ELF-1 (cell line): Measurements from ENCODE around the gene GNAZ.
"Not testable (repeated sequence)": the region's sequence is repeated elsewhere in the genome, so short reads cannot be mapped to it uniquely, and the experiment has no call there.

ENCODE experiments used
- DNase-seq: peaks from one replicate; pipeline ENCODE4 v3.0.0-alpha.2; 2016; ENCODE audit warnings: low read depth, low spot score

GNAZ gene

GRCh38 chr22:23070418-23071229 lies at the start of gene GNAZ:
GNAZ (plus strand) TSS chr22:23070519; CDS start chr22:23095696, 25,177 bp downstream.
- DNase-seq, result peak; percentile 25

GRCh38 chr22:23020659-23021293 lies 49.5 kb upstream of the GNAZ start:
- DNase-seq, result no peak

- DNase-seq, result not testable (repeated sequence)
These were observed 48.5 kb upstream of the GNAZ start for GRCh38 chr22:23021660-23022353.

- DNase-seq, result peak; percentile 21
These were observed 47.0 kb upstream of the GNAZ start for GRCh38 chr22:23023294-23023693.

- no peak for DNase-seq
These were observed 43.5 kb upstream of the GNAZ start for GRCh38 chr22:23026777-23027176.

GRCh38 chr22:23027849-23028248 lies 42.5 kb upstream of the GNAZ start:
- not testable (repeated sequence) for DNase-seq

- peak; percentile 75 for DNase-seq
These were observed 40.6 kb upstream of the GNAZ start for GRCh38 chr22:23029521-23030228.

GRCh38 chr22:23031381-23031780 lies 38.9 kb upstream of the GNAZ start:
- no peak for DNase-seq

GRCh38 chr22:23031786-23032185 lies 38.5 kb upstream of the GNAZ start:
- DNase-seq, result no peak

GRCh38 chr22:23032658-23033057 lies 37.7 kb upstream of the GNAZ start:
- no peak for DNase-seq

GRCh38 chr22:23033116-23033905 lies 37.0 kb upstream of the GNAZ start:
- no peak for DNase-seq

- DNase-seq, result no peak
These were observed 35.4 kb upstream of the GNAZ start for GRCh38 chr22:23034621-23035556.

GRCh38 chr22:23035557-23036277 lies 34.6 kb upstream of the GNAZ start:
- DNase-seq, result no peak

- DNase-seq, result no peak
These were observed 33.5 kb upstream of the GNAZ start for GRCh38 chr22:23036684-23037428.

GRCh38 chr22:23037429-23038333 lies 32.6 kb upstream of the GNAZ start:
- no peak for DNase-seq

GRCh38 chr22:23038334-23038642 lies 32.0 kb upstream of the GNAZ start:
- no peak for DNase-seq

- DNase-seq, result no peak
These were observed 31.4 kb upstream of the GNAZ start for GRCh38 chr22:23038902-23039301.

- no peak for DNase-seq
These were observed 28.1 kb upstream of the GNAZ start for GRCh38 chr22:23042179-23042578.
